Measurements from ENCODE around the gene PSMD1.

PSMD1 gene

DNA sequence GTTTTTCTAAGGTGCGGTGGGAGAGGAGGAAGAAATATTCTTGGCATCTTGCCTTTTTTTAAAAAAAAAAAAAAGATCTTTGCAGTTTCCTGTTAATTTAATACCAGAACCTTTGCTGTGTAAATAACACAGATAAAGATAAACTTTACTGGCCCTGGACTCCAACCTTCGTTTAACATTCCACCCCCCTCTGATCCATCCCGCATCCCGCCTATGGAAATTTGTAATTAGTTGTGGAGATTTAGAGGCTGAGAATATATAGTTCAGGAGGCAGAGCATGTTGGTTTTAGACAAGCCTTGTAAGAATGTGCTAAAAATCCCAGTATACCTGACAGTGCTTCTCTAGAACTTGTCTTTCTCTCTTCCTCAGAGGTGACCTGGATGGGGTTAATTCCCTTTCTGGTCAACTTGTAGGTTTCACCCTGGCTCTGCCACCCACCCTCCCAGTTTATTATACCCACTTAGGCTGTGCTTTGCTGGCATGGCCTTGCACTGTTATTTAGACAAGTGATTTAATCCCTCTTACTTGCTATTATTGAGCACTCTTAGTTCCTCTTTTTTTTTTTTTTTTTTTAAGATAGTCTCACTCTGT is 22.3 kb upstream of the PSMD1 start:
- DNase-seq (ENCODE audit: low read depth in 2 of 2) = no peak

- DNase-seq (ENCODE audit: low read depth in 2 of 2) = no peak
Observed at GRCh38 chr2:231036131-231036530, 20.5 kb upstream of the PSMD1 start.

- no peak for DNase-seq (ENCODE audit: low read depth in 2 of 2)
Observed at GRCh38 chr2:231036578-231037106, 20.0 kb upstream of the PSMD1 start.

DNA sequence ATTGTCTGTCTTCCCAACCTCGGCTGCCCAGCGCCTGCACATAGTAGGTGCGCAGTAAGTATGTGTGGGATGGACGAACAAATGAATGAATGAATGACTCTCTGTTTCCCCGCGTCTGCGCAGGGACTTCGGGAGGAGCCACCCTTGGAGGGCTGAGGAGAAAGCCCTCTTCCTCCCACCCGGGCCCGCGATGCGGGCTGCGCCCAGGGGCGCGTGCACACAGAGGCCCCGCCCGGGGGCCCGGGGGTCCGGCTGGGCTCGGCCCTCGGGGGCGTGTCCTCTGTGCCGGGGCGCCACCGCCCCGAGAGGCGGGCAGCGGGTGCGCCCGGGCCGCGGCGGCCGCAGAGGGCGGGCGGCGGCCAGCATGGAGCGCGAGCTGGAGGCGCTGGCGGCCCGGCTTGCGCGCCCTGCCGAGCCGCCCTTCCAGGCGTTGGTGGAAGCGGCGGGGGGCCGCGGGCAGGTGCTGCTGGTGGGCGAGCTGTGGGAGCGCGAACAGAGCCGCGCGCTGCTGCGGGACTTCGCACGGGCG is 19.4 kb upstream of the PSMD1 start, which contains the start of gene C2orf72:
TSS of gene C2orf72 (plus strand) at position 322 of the 529 bp plus-strand sequence. CDS start at position 365, 43 bp downstream.
- no peak for DNase-seq (ENCODE audit: low read depth in 2 of 2)

- no peak for DNase-seq (ENCODE audit: low read depth in 2 of 2)
Observed at GRCh38 chr2:231037731-231038482, 18.8 kb upstream of the PSMD1 start.

DNA sequence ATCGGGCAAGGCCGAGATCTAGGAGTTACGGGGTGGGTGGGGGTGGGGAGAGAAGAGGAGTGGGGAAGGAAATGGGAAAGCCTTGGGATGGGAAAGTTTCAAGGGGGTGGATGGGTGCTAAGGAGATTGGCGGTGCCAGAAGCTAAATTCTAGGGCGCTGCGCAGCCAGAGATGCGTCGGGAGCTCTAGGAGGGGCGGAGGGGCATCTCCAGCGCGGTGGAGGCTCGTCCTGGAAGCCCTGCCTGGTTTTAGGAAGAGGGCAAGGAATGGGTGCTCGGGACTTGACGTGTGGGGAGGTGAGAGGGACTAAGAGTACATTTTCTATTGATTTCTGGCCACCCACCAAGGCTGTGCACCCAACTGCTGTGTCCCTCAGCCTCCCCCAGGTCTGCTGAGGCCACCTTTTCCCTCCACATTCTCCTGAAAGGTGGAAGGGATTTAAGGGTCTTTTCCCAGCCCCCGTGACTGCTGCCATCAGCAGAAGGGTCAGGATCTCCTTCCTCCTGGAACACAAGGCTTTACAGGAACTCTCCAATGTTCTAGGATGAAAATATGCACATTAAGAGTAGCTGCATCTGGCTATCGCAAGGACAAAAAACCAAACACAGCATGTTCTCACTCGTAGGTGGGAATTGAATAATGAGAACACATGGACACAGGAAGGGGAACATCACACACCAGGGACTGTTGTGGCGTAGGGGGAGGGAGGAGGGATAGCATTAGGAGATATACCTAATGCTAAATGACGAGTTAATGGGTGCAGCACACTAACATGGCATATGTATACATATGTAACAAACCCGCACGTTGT is 18.0 kb upstream of the PSMD1 start:
- DNase-seq (ENCODE audit: low read depth in 2 of 2) = no peak

GRCh38 chr2:231039294-231039664 is 17.4 kb upstream of the PSMD1 start:
- no peak for DNase-seq (ENCODE audit: low read depth in 2 of 2)

- no peak for DNase-seq (ENCODE audit: low read depth in 2 of 2)
Observed at GRCh38 chr2:231039821-231040364, 16.8 kb upstream of the PSMD1 start.

DNA sequence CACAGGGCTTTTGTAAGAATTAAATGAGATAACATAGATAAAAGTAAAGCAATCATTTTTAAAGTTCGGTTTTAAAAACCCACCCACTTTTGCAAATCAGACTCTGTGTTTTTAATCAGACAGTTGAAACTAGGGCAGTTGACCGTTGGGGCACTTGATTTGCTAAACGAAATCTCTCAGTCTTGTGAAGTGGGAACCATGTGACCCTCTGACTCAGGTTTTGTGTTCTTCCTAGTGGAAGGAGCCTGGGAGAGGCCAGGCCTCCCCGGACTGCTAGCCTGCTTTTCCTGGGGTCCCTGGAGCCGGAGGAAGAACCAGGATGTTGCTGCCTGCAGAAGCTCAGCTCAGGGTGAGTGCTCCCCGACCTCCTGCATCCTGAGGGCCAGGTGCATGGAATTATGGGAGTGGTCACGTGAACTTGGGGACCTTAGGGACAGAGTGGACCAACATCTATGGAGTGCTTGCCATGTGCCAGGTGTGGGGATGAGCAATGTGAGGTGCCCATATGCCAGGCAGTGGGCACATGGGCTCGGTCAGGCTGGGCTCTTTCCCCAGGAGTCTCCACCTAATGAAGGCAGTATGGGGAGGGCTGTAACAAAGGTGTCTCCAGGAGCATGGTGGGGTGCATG is 15.5 kb upstream of the PSMD1 start:
- no peak for DNase-seq (ENCODE audit: low read depth in 2 of 2)

GRCh38 chr2:231043796-231044195 is 12.9 kb upstream of the PSMD1 start:
- no peak for DNase-seq (ENCODE audit: low read depth in 2 of 2)

GRCh38 chr2:231046916-231047273 is 9.8 kb upstream of the PSMD1 start:
- DNase-seq (ENCODE audit: low read depth in 2 of 2) = no peak

DNA sequence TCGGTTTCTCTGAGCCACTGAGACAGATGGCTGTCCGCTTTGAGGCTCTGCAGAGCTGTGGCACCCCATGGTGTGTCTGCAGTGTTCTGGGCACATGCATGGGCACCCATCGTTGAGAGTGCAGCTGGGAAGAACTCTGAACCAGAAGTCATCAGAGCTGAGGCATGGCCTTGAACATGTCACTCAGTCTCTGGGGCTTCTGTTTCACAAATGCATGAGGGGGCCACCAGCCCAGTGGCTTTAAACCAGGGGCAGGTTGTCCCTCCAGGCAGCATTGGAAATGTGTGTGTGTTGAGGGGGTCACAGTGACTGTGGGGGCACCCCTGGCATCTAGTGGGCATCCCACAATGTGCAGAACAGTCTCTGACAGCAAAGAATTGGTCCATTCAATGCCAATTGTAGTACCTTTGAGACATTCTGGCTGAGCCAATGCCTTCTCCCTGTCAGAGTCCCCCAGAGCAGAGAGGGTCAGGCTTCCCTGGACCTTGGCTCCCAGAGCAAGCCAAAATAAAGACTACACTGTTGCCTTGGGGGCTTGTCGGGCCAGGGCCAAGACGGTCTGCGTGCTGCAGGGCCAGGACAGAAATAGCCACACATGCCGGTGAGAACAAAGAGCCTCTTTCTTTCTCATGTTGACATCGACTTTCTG is 9.3 kb upstream of the PSMD1 start:
- no peak for DNase-seq (ENCODE audit: low read depth in 2 of 2)

DNA sequence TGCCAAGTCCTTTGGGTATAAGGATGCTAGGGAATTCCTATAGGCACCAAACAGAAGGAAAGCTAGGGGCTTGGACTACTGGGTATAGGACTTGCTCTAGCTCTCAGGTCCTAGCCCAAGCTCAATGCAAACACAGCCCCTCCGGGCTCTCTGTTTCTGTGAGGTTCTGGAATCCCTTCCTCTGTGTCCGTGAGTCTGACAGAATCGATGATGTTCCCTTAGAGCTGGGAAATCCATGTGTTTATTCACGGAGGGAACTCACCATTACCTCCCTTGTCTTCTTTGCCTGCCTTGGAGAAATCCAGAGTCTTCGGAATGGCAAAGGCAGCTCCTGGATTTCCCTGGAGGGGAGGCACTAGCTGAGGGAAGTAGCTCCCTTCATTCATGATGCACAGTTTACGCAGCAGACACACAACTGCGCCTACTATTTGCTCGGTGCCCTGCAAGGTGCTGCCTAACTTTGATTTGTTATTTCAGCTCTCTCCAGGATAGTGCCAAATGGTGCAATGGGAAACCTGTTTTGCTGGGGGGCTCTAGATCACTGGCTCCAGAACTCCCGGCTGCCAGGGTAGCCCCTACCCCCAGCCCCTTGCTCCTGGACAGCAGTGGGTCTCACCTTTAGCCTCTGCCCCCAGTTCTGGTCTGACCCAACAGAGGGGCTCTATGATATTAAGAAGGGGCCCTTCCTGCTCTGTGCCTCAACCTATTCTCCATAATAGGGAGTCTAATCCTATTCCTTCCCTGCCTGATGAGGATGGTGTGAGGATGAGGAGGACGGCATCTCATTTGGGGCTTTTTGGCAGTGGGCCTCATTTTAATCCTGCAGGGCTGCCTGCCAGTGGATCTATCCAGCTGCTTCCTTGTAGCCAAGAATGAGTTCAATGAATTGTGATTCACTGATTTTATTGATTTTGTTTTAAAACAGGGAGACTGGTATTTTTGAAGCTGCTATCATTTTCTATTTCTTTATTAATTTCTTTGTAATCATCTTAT is 8.4 kb upstream of the PSMD1 start:
- DNase-seq (ENCODE audit: low read depth in 2 of 2) = no peak

DNA sequence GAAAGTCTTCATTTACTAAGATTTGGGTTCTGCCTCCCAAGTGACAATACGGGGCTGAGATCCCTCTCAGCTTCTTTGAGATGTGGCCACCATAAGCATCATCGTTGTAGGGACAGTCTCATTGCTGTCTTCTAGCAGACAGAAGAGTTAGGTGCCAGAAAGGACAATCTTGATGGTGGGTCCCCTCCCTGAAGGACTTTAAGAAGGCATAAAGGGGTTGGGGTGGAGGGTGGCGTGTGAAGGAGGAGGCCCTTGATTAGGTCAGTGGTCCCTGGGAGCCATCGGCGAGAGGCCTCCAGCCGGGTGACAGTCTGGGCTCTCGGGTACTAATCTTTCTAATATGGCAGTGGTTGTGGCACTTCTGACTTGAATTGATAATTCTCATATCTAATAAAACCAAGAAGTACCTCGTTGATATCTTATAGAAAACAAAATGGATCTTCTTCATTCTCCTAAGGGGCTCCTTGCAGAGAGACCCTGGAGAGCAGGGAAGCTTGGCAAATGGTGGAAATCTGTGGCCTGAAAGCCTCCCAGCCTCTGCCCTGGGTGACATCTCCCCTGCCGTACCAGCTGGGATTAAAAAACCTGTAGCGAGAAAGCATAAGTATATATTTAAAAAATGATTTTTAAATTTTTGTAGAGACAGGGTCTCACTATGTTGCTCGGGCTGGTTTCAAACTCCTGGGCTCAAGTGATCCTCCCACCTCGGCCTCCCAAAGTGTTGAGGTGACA is 7.2 kb upstream of the PSMD1 start:
- no peak for DNase-seq (ENCODE audit: low read depth in 2 of 2)

DNA sequence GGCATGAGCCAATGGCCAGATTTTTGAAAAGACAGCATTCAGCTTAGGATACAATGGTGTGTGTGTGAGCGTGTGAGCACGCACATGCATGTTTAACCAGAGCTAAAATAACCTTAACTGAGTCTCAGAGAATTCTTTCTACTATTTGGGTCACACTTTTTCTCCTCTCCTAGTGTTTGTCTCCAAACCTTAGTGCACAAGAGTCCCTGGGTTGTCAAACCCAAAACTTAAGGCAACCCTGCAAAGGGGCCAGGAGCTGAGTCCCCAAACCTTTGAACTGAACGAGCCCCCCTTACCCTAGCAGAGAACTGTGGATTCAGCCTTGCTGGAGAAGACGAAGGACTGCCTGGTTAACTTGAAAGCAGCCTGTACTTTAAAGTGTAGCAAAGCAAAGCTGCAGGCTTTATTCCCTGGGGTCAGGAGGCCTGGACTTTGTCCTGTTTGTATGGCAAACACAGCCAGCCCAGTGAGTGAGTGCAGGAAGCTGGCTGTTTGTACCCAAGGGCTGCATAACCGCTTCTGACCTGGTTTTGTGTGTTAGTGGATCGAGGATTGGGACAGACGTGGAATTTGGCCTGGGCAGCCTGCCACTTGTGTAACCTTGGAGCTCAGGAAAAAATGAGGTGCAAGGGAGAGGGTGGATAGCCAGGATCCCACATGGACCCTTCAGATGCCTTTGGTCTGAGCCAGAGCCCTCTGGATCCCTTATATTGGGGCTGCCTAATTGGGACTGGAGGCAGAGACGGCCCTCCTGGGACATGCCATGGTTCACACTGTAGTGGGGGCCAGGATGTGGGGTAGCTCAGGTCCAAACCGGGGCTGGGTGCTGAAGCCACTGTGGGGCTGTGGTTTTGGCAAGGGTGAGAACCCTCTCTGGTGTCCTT is 6.4 kb upstream of the PSMD1 start:
- DNase-seq (ENCODE audit: low read depth in 2 of 2) = no peak

DNA sequence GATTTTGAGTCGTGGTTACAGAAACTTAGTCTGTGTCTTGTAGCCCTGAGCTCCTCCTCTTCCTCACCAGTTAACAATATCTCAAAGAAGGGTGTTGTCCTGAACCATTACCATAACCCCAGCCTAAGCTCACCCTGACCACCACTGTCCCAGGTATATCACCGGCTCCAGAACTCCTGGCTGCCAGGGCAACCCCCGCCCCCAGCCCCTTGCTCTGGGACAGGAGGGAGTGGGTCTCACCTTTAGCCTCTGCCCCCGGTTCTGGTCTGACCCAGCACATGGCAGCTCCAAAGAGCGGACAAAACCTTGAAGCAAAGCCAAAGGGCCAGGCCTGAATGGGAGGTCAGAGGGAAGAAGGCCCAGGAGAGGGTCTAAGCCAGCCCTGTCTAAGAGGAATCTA is 5.6 kb upstream of the PSMD1 start:
- DNase-seq (ENCODE audit: low read depth in 2 of 2) = no peak

GRCh38 chr2:231052494-231053451 is 3.9 kb upstream of the PSMD1 start:
- peak; percentile 53 to 58 for DNase-seq (ENCODE audit: low read depth in 2 of 2)
